ENCODE results near the gene CPNE9. TPM values are rescaled to one million over a fixed set of nuclear protein-coding genes. Genes with fewer than 3 reads are reported as not detected.

CPNE9 gene
- polyA plus RNA-seq, 2 of the 4 experiments (the other 2 are of a cell fraction), result 0.03 TPM; not detected in 1

GRCh38 chr3:9713142-9713541 lies 9.5 kb downstream of the CPNE9 start:
- H3K9me3 ChIP-seq, result no peaks in the 10 kb centered on the region
- ATAC-seq, result no peak
- 30% methylated on average over 4 of the region's 4 CpGs for WGBS (ENCODE audit: missing lambda C conversion rate)
- H3K4me2 ChIP-seq, result no peak overlapping the region
- ChIA-PET CTCF (interaction anchor here (0.7 to 3.5 kb wide), 5 partner anchors 8 to 233 kb away, joined by 3 to 11 read pairs (median 6); no protein-coding TSS in a partner anchor), POLR2A (no interaction called here)
- TF ChIP-seq MYC (IDR thresholded peaks at IDR 0.05; ENCODE audit: borderline replicate concordance, low read length) (no peak), MAX (IDR thresholded peaks at IDR 0.05) (no peak), ATOH8 (CRISPR knock-in tag; IDR thresholded peaks at IDR 0.05; ENCODE audit: low read depth) (no peak), NPAS2 (CRISPR knock-in tag; IDR thresholded peaks at IDR 0.05; ENCODE audit: borderline replicate concordance) (no peak), BCL3 (IDR thresholded peaks at IDR 0.05) (no peak), GATA3 (IDR thresholded peaks at IDR 0.05; ENCODE audit: borderline replicate concordance) (no peak), RCOR1 (IDR thresholded peaks at IDR 0.05; ENCODE audit: low read depth, low read length) (no peak), EHF (CRISPR knock-in tag; IDR thresholded peaks at IDR 0.05) (no peak), MAFK (IDR thresholded peaks at IDR 0.05; ENCODE audit: partially characterized antibody) (no peak), ZNF302 (CRISPR knock-in tag; IDR thresholded peaks at IDR 0.05) (no peak), HEYL (CRISPR knock-in tag; IDR thresholded peaks at IDR 0.05) (no peak), CTCF (IDR thresholded peaks at IDR 0.05) (no peak), ZFP36 (IDR thresholded peaks at IDR 0.05; ENCODE audit: borderline replicate concordance, partially characterized antibody) (no peak), HOXB13 (CRISPR knock-in tag; IDR thresholded peaks at IDR 0.05; ENCODE audit: low read depth) (no peak)
- H3K4me1 ChIP-seq, result peaks cover 8% of the 10 kb centered on the region; the same call in 2 of the 3 replicates
- H3K27ac ChIP-seq, result no peak overlapping the region
- H3K4me3 ChIP-seq, result no peak overlapping the region
- no peak for DNase-seq (ENCODE audit: low read depth in 1 of 2, low spot score in 1 of 2)
- no peak for FAIRE-seq

- Histone ChIP-seq H3K4me2 (peak overlapping the region; percentile 34; the same call in 1 of the 3 replicates), H3K27ac (no peak overlapping the region), H3K4me1 (peaks cover 8% of the 10 kb centered on the region; the same call in 2 of the 3 replicates), H3K9me3 (no peaks in the 10 kb centered on the region), H3K4me3 (no peak overlapping the region)
- ChIA-PET POLR2A (no interaction called here), CTCF (interaction anchor here (0.6 to 5.0 kb wide), 40 partner anchors 8 to 1024 kb away, joined by 3 to 99 read pairs (median 5); partner anchors contain the start of genes BRPF1, CAMK1, CPNE9 and OGG1)
- WGBS (ENCODE audit: missing lambda C conversion rate), result 17% methylated on average over 4 of the region's 4 CpGs
- no peak for FAIRE-seq
- TF ChIP-seq POLR2AphosphoS2 (conservative IDR thresholded peaks at IDR 0.05; ENCODE audit: low read length) (no peak), HOXB13 (CRISPR knock-in tag; IDR thresholded peaks at IDR 0.05; ENCODE audit: low read depth) (no peak), NFE2L2 (conservative IDR thresholded peaks at IDR 0.05; ENCODE audit: low read length) (no peak), BCL3 (IDR thresholded peaks at IDR 0.05) (no peak), PBX3 (IDR thresholded peaks at IDR 0.05) (no peak), EP300 (IDR thresholded peaks at IDR 0.05) (no peak), KDM5A (IDR thresholded peaks at IDR 0.05) (no peak), NPAS2 (CRISPR knock-in tag; IDR thresholded peaks at IDR 0.05; ENCODE audit: borderline replicate concordance) (no peak), RNF2 (IDR thresholded peaks at IDR 0.05; ENCODE audit: borderline replicate concordance, low read depth) (no peak), JUNB (IDR thresholded peaks at IDR 0.05) (no peak), RARB (CRISPR knock-in tag; IDR thresholded peaks at IDR 0.05) (no peak), ZNF302 (CRISPR knock-in tag; IDR thresholded peaks at IDR 0.05) (no peak)
- DNase-seq (ENCODE audit: low read depth in 1 of 2, low spot score in 1 of 2), result no peak
- peak in 1 of 2 experiments; percentile 49; a peak in 3 of 6 replicates for ATAC-seq
Measured at GRCh38 chr3:9715136-9715535, 11.5 kb downstream of the CPNE9 start.
